Transverse colon (tissue), 3 donors: ENCODE measurements around the gene CMKLR1.

Experiments used
- CTCF ChIP-seq, 5 experiments: fragments of 200-600 bp in 3 of 5; fragments of 450-650 bp in 2 of 5; sonication (generic) in 3 of 5; IDR thresholded peaks; 1 replicate in 2 of 5; 2 replicates in 3 of 5; pipeline ENCODE4 v1.5.1; 2016 to 2017; ENCODE audit warnings: antibody characterized with exemption in 5 of 5, inconsistent platforms in 3 of 5, mild to moderate bottlenecking in 2 of 5, moderate library complexity in 1 of 5
- POLR2A ChIP-seq: fragments of 450-650 bp; IDR thresholded peaks from one replicate; pipeline ENCODE4 v1.6.1; 2016; ENCODE audit warnings: antibody characterized with exemption, mild to moderate bottlenecking, moderate library complexity

GRCh38 chr12:108381787-108382436, 42.8 kb upstream of the CMKLR1 start:
- TF ChIP-seq CTCF (IDR thresholded peaks at IDR 0.05) = no peak
- TF ChIP-seq POLR2A = no peak
